HG03039 (cell line): ENCODE measurements around the gene PLPP4.

Source experiments
- ATAC-seq: cut with Tn5 transposase; IDR thresholded peaks from one replicate; pipeline ENCODE4 v1.9.1; 2021; ENCODE audit warnings: mild to moderate bottlenecking, moderate library complexity; ENCODE audit not compliant: unreplicated experiment

Gene PLPP4

GRCh38 chr10:120456143-120456625, 843 bp upstream of the PLPP4 start:
- no peak for ATAC-seq

- no peak for ATAC-seq
Measured at GRCh38 chr10:120457431-120458172, 575 bp downstream of the PLPP4 start.

- ATAC-seq = no peak
Measured at GRCh38 chr10:120458432-120458831, 1.4 kb downstream of the PLPP4 start.

GRCh38 chr10:120459185-120459584, 2.2 kb downstream of the PLPP4 start:
- no peak for ATAC-seq

- no peak for ATAC-seq
Measured at GRCh38 chr10:120460186-120460585, 3.2 kb downstream of the PLPP4 start.

GRCh38 chr10:120460776-120461175, 3.7 kb downstream of the PLPP4 start:
- no peak for ATAC-seq

- no peak for ATAC-seq
Measured at GRCh38 chr10:120462018-120462682, 5.1 kb downstream of the PLPP4 start.

GRCh38 chr10:120465138-120465537, 8.1 kb downstream of the PLPP4 start:
- ATAC-seq = no peak

- no peak for ATAC-seq
Measured at GRCh38 chr10:120466006-120466405, 9.0 kb downstream of the PLPP4 start.

- ATAC-seq = no peak
Measured at GRCh38 chr10:120473593-120473992, 16.6 kb downstream of the PLPP4 start.

GRCh38 chr10:120474956-120475355, 17.9 kb downstream of the PLPP4 start:
- ATAC-seq = no peak

- no peak for ATAC-seq
Measured at GRCh38 chr10:120475844-120476791, 19.1 kb downstream of the PLPP4 start.

GRCh38 chr10:120477021-120477742, 20.2 kb downstream of the PLPP4 start:
- ATAC-seq = no peak

GRCh38 chr10:120477743-120478141, 20.7 kb downstream of the PLPP4 start:
- no peak for ATAC-seq

- ATAC-seq = no peak
Measured at GRCh38 chr10:120478386-120478785, 21.4 kb downstream of the PLPP4 start.

- ATAC-seq = no peak
Measured at GRCh38 chr10:120479506-120479905, 22.5 kb downstream of the PLPP4 start.

- no peak for ATAC-seq
Measured at GRCh38 chr10:120480065-120480600, 23.1 kb downstream of the PLPP4 start.

- ATAC-seq = no peak
Measured at GRCh38 chr10:120480848-120481247, 23.8 kb downstream of the PLPP4 start.

GRCh38 chr10:120483006-120483405, 26.0 kb downstream of the PLPP4 start:
- ATAC-seq = no peak

GRCh38 chr10:120483651-120484301, 26.7 kb downstream of the PLPP4 start:
- no peak for ATAC-seq
